Measurements from ENCODE around the gene CRELD2.

GRCh38 chr22:49884075-49884474 lies 34.4 kb upstream of the CRELD2 start:
- no peak for TF ChIP-seq CTCF (IDR thresholded peaks at IDR 0.05; ENCODE audit: insufficient read depth, low read length, poor library complexity, severe bottlenecking)
- TF ChIP-seq EZH2phosphoT487 (conservative IDR thresholded peaks at IDR 0.05; ENCODE audit: low read length): no peak

Data from SU-DHL-6 (cell line).